Adrenal gland (tissue), 12 donors: ENCODE data around the gene CORO2B. TPM values are rescaled to one million over a fixed set of nuclear protein-coding genes. Genes with fewer than 3 reads are reported as not detected.
A peak's percentile ranks its signal among the peaks of the same experiment; 100 is the strongest.

Source experiments
- DNase-seq, 7 donors: peaks; one replicate each; pipeline ENCODE4 v3.0.0-alpha.2; 2019 to 2020
- H3K27ac ChIP-seq, 5 donors: fragments of 200-600 bp; sonication (generic) in 4 of 5; 1 replicate in 3 of 5; 2 replicates in 2 of 5; pipeline versions ENCODE4 v1.5.1 to v1.8.0; 2016 to 2020; ENCODE audit warnings: mild to moderate bottlenecking in 1 of 5
- H3K27me3 ChIP-seq: fragments of 200-600 bp; 2 replicates; pipeline ENCODE4 v1.8.0; 2021
- H3K36me3 ChIP-seq, 2 donors: fragments of 200-600 bp; replicated peaks in 1 of 2; 1 replicate in 1 of 2; 2 replicates in 1 of 2; pipeline versions ENCODE4 v1.5.1 to v1.8.0; 2018 to 2022
- H3K4me1 ChIP-seq, 2 donors: fragments of 200-600 bp; replicated peaks in 1 of 2; 1 replicate in 1 of 2; 2 replicates in 1 of 2; pipeline versions ENCODE4 v1.5.1 to v1.8.0; 2018 to 2021
- H3K4me3 ChIP-seq, 4 donors: fragments of 200-600 bp; sonication (generic) in 3 of 4; one replicate each; pipeline ENCODE4 v1.5.1; 2016 to 2018
- H3K9me3 ChIP-seq, 3 donors: fragments of 200-600 bp; sonication (generic) in 1 of 3; replicated peaks in 1 of 3; 1 replicate in 2 of 3; 2 replicates in 1 of 3; pipeline versions ENCODE4 v1.5.1 to v1.8.0; 2016 to 2021
- CTCF ChIP-seq, 6 experiments: fragments of 450-650 bp in 4 of 6; fragments of 200-600 bp in 2 of 6; sonication (generic) in 1 of 6; IDR thresholded peaks; 1 replicate in 5 of 6; 2 replicates in 1 of 6; pipeline versions ENCODE4 v1.5.1 to v1.8.0; 2016 to 2021; ENCODE audit warnings: antibody characterized with exemption in 6 of 6, mild to moderate bottlenecking in 2 of 6, moderate library complexity in 1 of 6
- POLR2A ChIP-seq, 2 donors: fragments of 450-650 bp; IDR thresholded peaks; one replicate each; pipeline ENCODE4 v1.6.1; 2017; ENCODE audit warnings: antibody characterized with exemption in 2 of 2, mild to moderate bottlenecking in 2 of 2, moderate library complexity in 1 of 2
- WGBS, 4 donors: extraction: QIAGEN DNeasy Blood & Tissue Kit in 2 of 4; methylation state at CpG; one replicate each; pipeline versions ENCODE4 v1.1.5 to v1.1.7; 2013 to 2017; 5-methylcytosine and 5-hydroxymethylcytosine counted together
- intact Hi-C, 2 donors: fragments of 100-400 bp; cut with DNase I; formaldehyde crosslinking; loops; one replicate each; pipeline versions ENCODE4 v1.14.1 to v1.15.0; 2022 to 2023
- polyA plus RNA-seq, 3 donors: library from polyadenylated mRNA; stranded (reverse); fragments of 200-250 nt in 2 of 3; fragments of 350-450 nt in 1 of 3; fragmentation: Illumina TruSeq in 1 of 3; extraction: RNeasy Lipid Tissue Mini Kit (QIAGEN cat#74804) in 1 of 3; gene quantifications; one replicate each; pipeline ENCODE4 v1.2.3, GENCODE V29; 2013 to 2014
- total RNA-seq, 9 donors: library from RNA; depleted of rRNA in 4 of 9; stranded (reverse); fragments of >200 nt in 4 of 9; fragments of 120-200 nt in 1 of 9; fragmentation: NEBNext Ultra II Directional in 1 of 9; extraction: Animal tissue kit (Norgen Biotek cat#: 25700) in 1 of 9; gene quantifications; one replicate each; pipeline versions ENCODE4 v1.1.0 to v1.2.4, GENCODE V29; 2013 to 2023
- donor health status: healthy with polysubstance abuse.
- donor health status: Bipolar disorder and iron deficiency.
- donor health status: DM: yes; HTN: yes; CAD: no.
- donor health status: DM: no; HTN: no; CAD: no.
- donor health status: DM: no; HTN: no; CAD: no.
- donor health status: DM: yes; HTN: yes; CAD: no.

Gene CORO2B
- total and polyA plus RNA-seq, 12 donors = 2.8 to 8.4 (median 4.3) TPM

- no peak for DNase-seq
Observed at GRCh38 chr15:68565234-68565633, 13.6 kb upstream of the CORO2B start.

GRCh38 chr15:68565726-68566125, 13.1 kb upstream of the CORO2B start:
- H3K9me3 ChIP-seq = no peaks in the 10 kb centered on the region
- no peaks in the 10 kb centered on the region for H3K4me1 ChIP-seq
- intact Hi-C loops = no loop called here
- no peak for TF ChIP-seq CTCF (IDR thresholded peaks at IDR 0.05)
- no peak for TF ChIP-seq POLR2A (IDR thresholded peaks at IDR 0.05)
- H3K27me3 ChIP-seq = no peaks in the 10 kb centered on the region
- no peaks in the 10 kb centered on the region for H3K36me3 ChIP-seq
- H3K4me3 ChIP-seq = no peak overlapping the region
- H3K27ac ChIP-seq = no peak overlapping the region
- WGBS, 4 donors = 84 to 91% (median 85%) methylated on average over 4 of the region's 4 CpGs
- DNase-seq = peak in 1 of 7 donors; percentile 2

More at GRCh38 chr15:68565234-68565633, 13.6 kb upstream of the CORO2B start:
- intact Hi-C loops = no loop called here
- Histone ChIP-seq H3K36me3 (no peaks in the 10 kb centered on the region), H3K4me1 (no peaks in the 10 kb centered on the region), H3K4me3 (no peak overlapping the region), H3K27ac (no peak overlapping the region), H3K27me3 (no peaks in the 10 kb centered on the region), H3K9me3 (no peaks in the 10 kb centered on the region)
- no peak for TF ChIP-seq CTCF (IDR thresholded peaks at IDR 0.05)
- TF ChIP-seq POLR2A (IDR thresholded peaks at IDR 0.05) = no peak

GRCh38 chr15:68566377-68566954, 12.3 kb upstream of the CORO2B start:
- Histone ChIP-seq H3K4me3 (no peak overlapping the region), H3K9me3 (no peaks in the 10 kb centered on the region), H3K4me1 (no peaks in the 10 kb centered on the region), H3K36me3 (no peaks in the 10 kb centered on the region), H3K27ac (no peak overlapping the region), H3K27me3 (no peaks in the 10 kb centered on the region)
- no peak for TF ChIP-seq POLR2A (IDR thresholded peaks at IDR 0.05)
- no peak for TF ChIP-seq CTCF (IDR thresholded peaks at IDR 0.05)
- DNase-seq = peak in 1 of 7 donors; percentile 6
- intact Hi-C loops = no loop called here
- WGBS, 4 donors = 60 to 79% (median 66%) methylated on average over 7 to 9 of the region's 9 CpGs

GRCh38 chr15:68567345-68567744, 11.4 kb upstream of the CORO2B start:
- TF ChIP-seq CTCF (IDR thresholded peaks at IDR 0.05) (no peak), POLR2A (IDR thresholded peaks at IDR 0.05) (no peak)
- no peak for DNase-seq
- WGBS, 4 donors = 86 to 96% (median 91%) methylated on average over 3 of the region's 3 CpGs
- H3K4me3 ChIP-seq = no peak overlapping the region
- H3K36me3 ChIP-seq = no peaks in the 10 kb centered on the region
- H3K9me3 ChIP-seq = no peaks in the 10 kb centered on the region
- no peak overlapping the region for H3K27ac ChIP-seq
- H3K4me1 ChIP-seq = no peaks in the 10 kb centered on the region
- no peaks in the 10 kb centered on the region for H3K27me3 ChIP-seq
- intact Hi-C loops = no loop called here
